GM23338 (cell line): Measurements from ENCODE around the gene EIF2S3. TPM values are rescaled to one million over a fixed set of nuclear protein-coding genes. Genes with fewer than 3 reads are reported as not detected.

Source experiments
- ATAC-seq: fragments of 200-7000 bp; cut with Tn5 transposase; 3 replicates; pipeline ENCODE4 v1.9.1; 2020
- DNase-seq: peaks from one replicate; pipeline ENCODE4 v3.0.0-alpha.2; 2015; ENCODE audit warnings: low spot score
- H2AFZ ChIP-seq: fragments of 200-600 bp; sonication (generic); 2 replicates; pipeline ENCODE4 v1.8.0; 2016; ENCODE audit warnings: antibody characterized with exemption, mild to moderate bottlenecking, moderate library complexity
- H3F3A ChIP-seq: fragments of 200-600 bp; sonication (generic); replicated peaks from 2 replicates; pipeline ENCODE4 v1.8.0; 2017; ENCODE audit warnings: antibody characterized with exemption, mixed run types, low read depth
- H3K27ac ChIP-seq: fragments of 200-600 bp; sonication (generic); 2 replicates; pipeline ENCODE4 v1.6.1; 2016; ENCODE audit warnings: low read depth
- H3K27me3 ChIP-seq: fragments of 200-600 bp; sonication (generic); 2 replicates; pipeline ENCODE4 v1.8.0; 2016; ENCODE audit warnings: mild to moderate bottlenecking, mixed run types, moderate library complexity; ENCODE audit not compliant: insufficient read depth
- H3K36me3 ChIP-seq: fragments of 200-600 bp; sonication (generic); 2 replicates; pipeline ENCODE4 v1.8.0; 2016; ENCODE audit warnings: mild to moderate bottlenecking; ENCODE audit not compliant: insufficient read depth
- H3K4me1 ChIP-seq: fragments of 200-600 bp; sonication (generic); 2 replicates; pipeline ENCODE4 v1.8.0; 2016; ENCODE audit warnings: mild to moderate bottlenecking, moderate library complexity; ENCODE audit not compliant: insufficient read depth
- H3K4me2 ChIP-seq: fragments of 200-600 bp; sonication (generic); 2 replicates; pipeline ENCODE4 v1.7.1; 2017; ENCODE audit warnings: mixed run types
- H3K4me3 ChIP-seq: fragments of 200-600 bp; sonication (generic); 2 replicates; pipeline ENCODE4 v1.6.1; 2016; ENCODE audit warnings: mixed run types
- H3K79me2 ChIP-seq: fragments of 200-600 bp; sonication (generic); replicated peaks from 2 replicates; pipeline ENCODE4 v1.8.0; 2017; ENCODE audit warnings: mild to moderate bottlenecking; ENCODE audit not compliant: insufficient read depth
- H3K9me2 ChIP-seq: fragments of 200-600 bp; sonication (generic); 2 replicates; pipeline ENCODE4 v1.8.0; 2017; ENCODE audit not compliant: insufficient read depth
- H4K20me1 ChIP-seq: fragments of 200-600 bp; sonication (generic); replicated peaks from 2 replicates; pipeline ENCODE4 v1.8.0; 2017; ENCODE audit warnings: mild to moderate bottlenecking; ENCODE audit not compliant: insufficient read depth
- H3K27ac Mint-ChIP-seq: 2 replicates; pipeline ENCODE4 v1.8.0; 2020; ENCODE audit warnings: inconsistent platforms, mild to moderate bottlenecking, moderate library complexity, mixed read lengths
- H3K27me3 Mint-ChIP-seq: 3 replicates; pipeline ENCODE4 v1.8.0; 2022; ENCODE audit warnings: low read depth, mild to moderate bottlenecking, moderate library complexity, mixed read lengths, inconsistent platforms; ENCODE audit not compliant: insufficient read depth, poor library complexity
- H3K36me3 Mint-ChIP-seq: 3 replicates; pipeline ENCODE4 v1.8.0; 2021; ENCODE audit warnings: low read depth, mild to moderate bottlenecking, inconsistent platforms, moderate library complexity, mixed read lengths
- H3K4me1 Mint-ChIP-seq: 3 replicates; pipeline ENCODE4 v1.8.0; 2020; ENCODE audit warnings: mild to moderate bottlenecking, inconsistent platforms, mixed read lengths
- H3K4me3 Mint-ChIP-seq: 3 replicates; pipeline ENCODE4 v1.8.0; 2021; ENCODE audit warnings: moderate library complexity, mild to moderate bottlenecking, inconsistent platforms, mixed read lengths
- H3K9me3 Mint-ChIP-seq: 3 replicates; pipeline ENCODE4 v1.8.0; 2020; ENCODE audit warnings: moderate library complexity, mild to moderate bottlenecking, inconsistent platforms, mixed read lengths
- CREB1 ChIP-seq: fragments of 250-450 bp; sonication (Bioruptor Pico); IDR thresholded peaks from 2 replicates; pipeline ENCODE4 v1.5.0; 2020; ENCODE audit warnings: low read depth, mild to moderate bottlenecking, moderate library complexity
- CTCF ChIP-seq, 2 experiments: fragments of 200-600 bp in 1 of 2; sonication (generic) in 1 of 2; conservative IDR thresholded peaks; 2 replicates each; pipeline versions ENCODE4 v1.5.1 to v1.6.1; 2016 to 2017; ENCODE audit warnings: antibody characterized with exemption in 2 of 2, low read depth in 2 of 2, mild to moderate bottlenecking in 2 of 2, moderate library complexity in 1 of 2
- EZH2 ChIP-seq: fragments of 200-600 bp; sonication (generic); IDR thresholded peaks from one replicate; pipeline ENCODE4 v1.8.0; 2017; ENCODE audit warnings: antibody characterized with exemption, mild to moderate bottlenecking, low read depth; ENCODE audit not compliant: unreplicated experiment
- EZH2phosphoT487 ChIP-seq: fragments of 200-600 bp; sonication (generic); IDR thresholded peaks from one replicate; pipeline ENCODE4 v1.8.1; 2018; ENCODE audit warnings: antibody characterized with exemption; ENCODE audit not compliant: unreplicated experiment
- JUNB ChIP-seq: IDR thresholded peaks from one replicate; pipeline ENCODE4 v1.6.1; 2016; ENCODE audit warnings: antibody characterized with exemption; ENCODE audit not compliant: unreplicated experiment
- NANOG ChIP-seq: IDR thresholded peaks from 2 replicates; pipeline ENCODE4 v1.6.1; 2016; ENCODE audit warnings: antibody characterized with exemption, borderline replicate concordance
- POLR2AphosphoS5 ChIP-seq: IDR thresholded peaks from 2 replicates; pipeline ENCODE4 v1.6.1; 2016; ENCODE audit warnings: antibody characterized with exemption, low read depth
- STAT1 ChIP-seq: IDR thresholded peaks from one replicate; pipeline ENCODE4 v1.6.1; 2016; ENCODE audit warnings: antibody characterized with exemption; ENCODE audit not compliant: unreplicated experiment
- ZNF114 ChIP-seq: fragments of 250-450 bp; sonication (Bioruptor Pico); IDR thresholded peaks from 2 replicates; pipeline ENCODE4 v1.5.0; 2020; ENCODE audit warnings: mild to moderate bottlenecking, moderate library complexity
- ZNF331 ChIP-seq: fragments of 250-450 bp; sonication (Bioruptor Pico); IDR thresholded peaks from 2 replicates; pipeline ENCODE4 v1.5.0; 2020; ENCODE audit warnings: low read depth, mild to moderate bottlenecking, moderate library complexity
- polyA plus RNA-seq: library from polyadenylated mRNA; unstranded; fragments of >200 nt; fragmentation: Nextera tagmentation; extraction: Ambion mirVana; gene quantifications from 2 replicates; pipeline ENCODE4 v1.2.1, GENCODE V29; 2016
- total RNA-seq: library from RNA; depleted of rRNA; stranded (reverse); fragments of >200 nt; shearing (Covaris generic); gene quantifications from 2 replicates; pipeline ENCODE4 v1.2.3, GENCODE V29; 2014
- TF ChIP-seq, protein P1 (sequence below): fragments of 250-450 bp; sonication (Bioruptor Pico); IDR thresholded peaks from 2 replicates; pipeline ENCODE4 v1.5.0; 2020; ENCODE audit warnings: mild to moderate bottlenecking, moderate library complexity
- TF ChIP-seq, protein P2 (sequence below): IDR thresholded peaks from one replicate; pipeline ENCODE4 v1.6.1; 2018; ENCODE audit warnings: antibody characterized with exemption; ENCODE audit not compliant: unreplicated experiment
- TF ChIP-seq, protein P3 (sequence below): IDR thresholded peaks from 2 replicates; pipeline ENCODE4 v1.6.1; 2016; ENCODE audit warnings: antibody characterized with exemption

The EIF2S3 gene
- total and polyA plus RNA-seq, 2 experiments from 2014 or later: 90.5 to 323 TPM

DNA sequence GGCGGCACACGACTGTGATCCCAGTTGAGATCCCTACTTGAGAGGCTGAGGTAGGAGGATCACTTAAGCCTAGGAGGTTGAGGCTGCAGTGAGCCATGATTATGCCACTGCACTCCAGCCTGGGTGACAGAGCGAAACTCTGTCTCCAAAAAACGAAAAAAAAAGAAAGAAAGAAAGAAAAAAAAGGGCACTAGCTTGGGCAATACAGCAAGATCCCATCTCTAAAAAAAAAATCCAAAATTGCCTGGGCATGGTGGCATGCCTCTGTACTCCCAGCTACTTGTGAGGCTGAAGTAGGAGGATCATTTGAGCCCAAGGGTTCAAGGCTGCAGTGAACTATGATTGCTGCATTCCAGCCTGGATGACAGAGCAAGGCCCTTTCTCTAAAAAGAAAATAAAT, 17.0 kb upstream of the EIF2S3 start:
- no peak overlapping the region for H3K4me2 ChIP-seq
- H2AFZ ChIP-seq: no peak overlapping the region
- no peaks in the 10 kb centered on the region for H3F3A ChIP-seq
- no peak overlapping the region for H3K27ac Mint-ChIP-seq
- H3K36me3 Mint-ChIP-seq: no peaks in the 10 kb centered on the region
- no peaks in the 10 kb centered on the region for H3K9me3 Mint-ChIP-seq
- no peaks in the 10 kb centered on the region for H3K36me3 ChIP-seq
- H3K27me3 Mint-ChIP-seq: no peaks in the 10 kb centered on the region
- no peak overlapping the region for H3K27ac ChIP-seq
- H3K27me3 ChIP-seq: no peaks in the 10 kb centered on the region
- H3K4me3 Mint-ChIP-seq: no peak overlapping the region
- ATAC-seq (no peak), DNase-seq (no peak)
- no peaks in the 10 kb centered on the region for H4K20me1 ChIP-seq
- no peak for TF ChIP-seq JUNB
- no peak for TF ChIP-seq POLR2AphosphoS5
- TF ChIP-seq CTCF (conservative IDR thresholded peaks at IDR 0.05; ENCODE audit: low read depth in 2 of 2): no peak
- no peak for TF ChIP-seq CREB1 (CRISPR knock-in tag)
- TF ChIP-seq EZH2: no peak
- TF ChIP-seq NANOG: no peak
- TF ChIP-seq STAT1: no peak
- TF ChIP-seq, protein P1, sequence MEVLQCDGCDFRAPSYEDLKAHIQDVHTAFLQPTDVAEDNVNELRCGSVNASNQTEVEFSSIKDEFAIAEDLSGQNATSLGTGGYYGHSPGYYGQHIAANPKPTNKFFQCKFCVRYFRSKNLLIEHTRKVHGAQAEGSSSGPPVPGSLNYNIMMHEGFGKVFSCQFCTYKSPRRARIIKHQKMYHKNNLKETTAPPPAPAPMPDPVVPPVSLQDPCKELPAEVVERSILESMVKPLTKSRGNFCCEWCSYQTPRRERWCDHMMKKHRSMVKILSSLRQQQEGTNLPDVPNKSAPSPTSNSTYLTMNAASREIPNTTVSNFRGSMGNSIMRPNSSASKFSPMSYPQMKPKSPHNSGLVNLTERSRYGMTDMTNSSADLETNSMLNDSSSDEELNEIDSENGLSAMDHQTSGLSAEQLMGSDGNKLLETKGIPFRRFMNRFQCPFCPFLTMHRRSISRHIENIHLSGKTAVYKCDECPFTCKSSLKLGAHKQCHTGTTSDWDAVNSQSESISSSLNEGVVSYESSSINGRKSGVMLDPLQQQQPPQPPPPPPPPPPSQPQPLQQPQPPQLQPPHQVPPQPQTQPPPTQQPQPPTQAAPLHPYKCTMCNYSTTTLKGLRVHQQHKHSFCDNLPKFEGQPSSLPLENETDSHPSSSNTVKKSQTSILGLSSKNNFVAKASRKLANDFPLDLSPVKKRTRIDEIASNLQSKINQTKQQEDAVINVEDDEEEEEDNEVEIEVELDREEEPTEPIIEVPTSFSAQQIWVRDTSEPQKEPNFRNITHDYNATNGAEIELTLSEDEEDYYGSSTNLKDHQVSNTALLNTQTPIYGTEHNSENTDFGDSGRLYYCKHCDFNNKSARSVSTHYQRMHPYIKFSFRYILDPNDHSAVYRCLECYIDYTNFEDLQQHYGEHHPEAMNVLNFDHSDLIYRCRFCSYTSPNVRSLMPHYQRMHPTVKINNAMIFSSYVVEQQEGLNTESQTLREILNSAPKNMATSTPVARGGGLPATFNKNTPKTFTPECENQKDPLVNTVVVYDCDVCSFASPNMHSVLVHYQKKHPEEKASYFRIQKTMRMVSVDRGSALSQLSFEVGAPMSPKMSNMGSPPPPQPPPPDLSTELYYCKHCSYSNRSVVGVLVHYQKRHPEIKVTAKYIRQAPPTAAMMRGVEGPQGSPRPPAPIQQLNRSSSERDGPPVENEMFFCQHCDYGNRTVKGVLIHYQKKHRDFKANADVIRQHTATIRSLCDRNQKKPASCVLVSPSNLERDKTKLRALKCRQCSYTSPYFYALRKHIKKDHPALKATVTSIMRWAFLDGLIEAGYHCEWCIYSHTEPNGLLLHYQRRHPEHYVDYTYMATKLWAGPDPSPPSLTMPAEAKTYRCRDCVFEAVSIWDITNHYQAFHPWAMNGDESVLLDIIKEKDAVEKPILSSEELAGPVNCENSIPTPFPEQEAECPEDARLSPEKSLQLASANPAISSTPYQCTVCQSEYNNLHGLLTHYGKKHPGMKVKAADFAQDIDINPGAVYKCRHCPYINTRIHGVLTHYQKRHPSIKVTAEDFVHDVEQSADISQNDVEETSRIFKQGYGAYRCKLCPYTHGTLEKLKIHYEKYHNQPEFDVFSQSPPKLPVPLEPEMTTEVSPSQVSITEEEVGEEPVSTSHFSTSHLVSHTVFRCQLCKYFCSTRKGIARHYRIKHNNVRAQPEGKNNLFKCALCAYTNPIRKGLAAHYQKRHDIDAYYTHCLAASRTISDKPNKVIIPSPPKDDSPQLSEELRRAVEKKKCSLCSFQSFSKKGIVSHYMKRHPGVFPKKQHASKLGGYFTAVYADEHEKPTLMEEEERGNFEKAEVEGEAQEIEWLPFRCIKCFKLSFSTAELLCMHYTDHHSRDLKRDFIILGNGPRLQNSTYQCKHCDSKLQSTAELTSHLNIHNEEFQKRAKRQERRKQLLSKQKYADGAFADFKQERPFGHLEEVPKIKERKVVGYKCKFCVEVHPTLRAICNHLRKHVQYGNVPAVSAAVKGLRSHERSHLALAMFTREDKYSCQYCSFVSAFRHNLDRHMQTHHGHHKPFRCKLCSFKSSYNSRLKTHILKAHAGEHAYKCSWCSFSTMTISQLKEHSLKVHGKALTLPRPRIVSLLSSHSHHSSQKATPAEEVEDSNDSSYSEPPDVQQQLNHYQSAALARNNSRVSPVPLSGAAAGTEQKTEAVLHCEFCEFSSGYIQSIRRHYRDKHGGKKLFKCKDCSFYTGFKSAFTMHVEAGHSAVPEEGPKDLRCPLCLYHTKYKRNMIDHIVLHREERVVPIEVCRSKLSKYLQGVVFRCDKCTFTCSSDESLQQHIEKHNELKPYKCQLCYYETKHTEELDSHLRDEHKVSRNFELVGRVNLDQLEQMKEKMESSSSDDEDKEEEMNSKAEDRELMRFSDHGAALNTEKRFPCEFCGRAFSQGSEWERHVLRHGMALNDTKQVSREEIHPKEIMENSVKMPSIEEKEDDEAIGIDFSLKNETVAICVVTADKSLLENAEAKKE: no peak
- TF ChIP-seq ZNF114: no peak
- TF ChIP-seq ZNF331 (CRISPR knock-in tag): no peak
- TF ChIP-seq, protein P2, sequence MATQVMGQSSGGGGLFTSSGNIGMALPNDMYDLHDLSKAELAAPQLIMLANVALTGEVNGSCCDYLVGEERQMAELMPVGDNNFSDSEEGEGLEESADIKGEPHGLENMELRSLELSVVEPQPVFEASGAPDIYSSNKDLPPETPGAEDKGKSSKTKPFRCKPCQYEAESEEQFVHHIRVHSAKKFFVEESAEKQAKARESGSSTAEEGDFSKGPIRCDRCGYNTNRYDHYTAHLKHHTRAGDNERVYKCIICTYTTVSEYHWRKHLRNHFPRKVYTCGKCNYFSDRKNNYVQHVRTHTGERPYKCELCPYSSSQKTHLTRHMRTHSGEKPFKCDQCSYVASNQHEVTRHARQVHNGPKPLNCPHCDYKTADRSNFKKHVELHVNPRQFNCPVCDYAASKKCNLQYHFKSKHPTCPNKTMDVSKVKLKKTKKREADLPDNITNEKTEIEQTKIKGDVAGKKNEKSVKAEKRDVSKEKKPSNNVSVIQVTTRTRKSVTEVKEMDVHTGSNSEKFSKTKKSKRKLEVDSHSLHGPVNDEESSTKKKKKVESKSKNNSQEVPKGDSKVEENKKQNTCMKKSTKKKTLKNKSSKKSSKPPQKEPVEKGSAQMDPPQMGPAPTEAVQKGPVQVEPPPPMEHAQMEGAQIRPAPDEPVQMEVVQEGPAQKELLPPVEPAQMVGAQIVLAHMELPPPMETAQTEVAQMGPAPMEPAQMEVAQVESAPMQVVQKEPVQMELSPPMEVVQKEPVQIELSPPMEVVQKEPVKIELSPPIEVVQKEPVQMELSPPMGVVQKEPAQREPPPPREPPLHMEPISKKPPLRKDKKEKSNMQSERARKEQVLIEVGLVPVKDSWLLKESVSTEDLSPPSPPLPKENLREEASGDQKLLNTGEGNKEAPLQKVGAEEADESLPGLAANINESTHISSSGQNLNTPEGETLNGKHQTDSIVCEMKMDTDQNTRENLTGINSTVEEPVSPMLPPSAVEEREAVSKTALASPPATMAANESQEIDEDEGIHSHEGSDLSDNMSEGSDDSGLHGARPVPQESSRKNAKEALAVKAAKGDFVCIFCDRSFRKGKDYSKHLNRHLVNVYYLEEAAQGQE: no peak
- no peak for TF ChIP-seq EZH2phosphoT487
- TF ChIP-seq, protein P3, sequence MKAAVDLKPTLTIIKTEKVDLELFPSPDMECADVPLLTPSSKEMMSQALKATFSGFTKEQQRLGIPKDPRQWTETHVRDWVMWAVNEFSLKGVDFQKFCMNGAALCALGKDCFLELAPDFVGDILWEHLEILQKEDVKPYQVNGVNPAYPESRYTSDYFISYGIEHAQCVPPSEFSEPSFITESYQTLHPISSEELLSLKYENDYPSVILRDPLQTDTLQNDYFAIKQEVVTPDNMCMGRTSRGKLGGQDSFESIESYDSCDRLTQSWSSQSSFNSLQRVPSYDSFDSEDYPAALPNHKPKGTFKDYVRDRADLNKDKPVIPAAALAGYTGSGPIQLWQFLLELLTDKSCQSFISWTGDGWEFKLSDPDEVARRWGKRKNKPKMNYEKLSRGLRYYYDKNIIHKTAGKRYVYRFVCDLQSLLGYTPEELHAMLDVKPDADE: no peak
- H3K9me2 ChIP-seq: no peaks in the 10 kb centered on the region
- no peaks in the 10 kb centered on the region for H3K4me1 ChIP-seq
- no peaks in the 10 kb centered on the region for H3K4me1 Mint-ChIP-seq
- no peaks in the 10 kb centered on the region for H3K79me2 ChIP-seq
- H3K4me3 ChIP-seq: no peak overlapping the region
